HEK293 (cell line): ENCODE results near the gene MAPK14.

Experiments
- CTCF ChIA-PET: fragments of 350-600 bp; formaldehyde crosslinking; extraction: SDS; loops from one replicate; lab custom pipeline; 2021; ENCODE audit warnings: antibody characterized with exemption; lab: Yijun Ruan, JAX
- POLR2A ChIA-PET: fragments of 300-600 bp; formaldehyde crosslinking; extraction: SDS; loops from one replicate; lab custom pipeline; 2020; ENCODE audit warnings: antibody characterized with exemption, inconsistent platforms; lab: Yijun Ruan, JAX
- H3K27ac ChIP-seq: fragments of 200-500 bp; sonication (Bioruptor generic); 2 replicates; pipeline ENCODE4 v1.5.1; 2014; ENCODE audit warnings: low read depth, low read length, control low read depth, inconsistent platforms; ENCODE audit errors: extremely low read depth
- H3K36me3 ChIP-seq, 2 experiments: fragments of 200-500 bp in 1 of 2; sonication (Bioruptor generic) in 1 of 2; 1 replicate in 1 of 2; 2 replicates in 1 of 2; pipeline ENCODE4 v1.5.1; 2014 to 2017; ENCODE audit warnings: inconsistent platforms in 2 of 2, low read length in 2 of 2; ENCODE audit not compliant: control insufficient read depth in 2 of 2, insufficient read depth in 1 of 2
- H3K4me1 ChIP-seq: fragments of 200-500 bp; sonication (Bioruptor generic); 2 replicates; pipeline ENCODE4 v1.5.1; 2014; ENCODE audit warnings: mild to moderate bottlenecking, low read length, inconsistent platforms; ENCODE audit not compliant: control insufficient read depth, insufficient read depth
- H3K4me3 ChIP-seq: 2 replicates; pipeline ENCODE4 v1.5.1; 2011; ENCODE audit warnings: low read depth, mild to moderate bottlenecking, control low read depth, low read length, moderate library complexity
- H3K9me3 ChIP-seq: fragments of 200-500 bp; sonication (Bioruptor generic); 2 replicates; pipeline ENCODE4 v1.5.1; 2014; ENCODE audit warnings: low read depth, low read length, inconsistent platforms; ENCODE audit not compliant: control insufficient read depth, insufficient read depth
- BCL11B ChIP-seq: fragments of 450-650 bp; formaldehyde crosslinking; IDR thresholded peaks from 2 replicates; pipeline ENCODE4 v1.5.1; 2016; ENCODE audit warnings: low read depth, missing biosample characterization, missing genetic modification characterization
- BCL6B ChIP-seq: fragments of 450-650 bp; formaldehyde crosslinking; IDR thresholded peaks from 2 replicates; pipeline ENCODE4 v1.5.1; 2017; ENCODE audit warnings: missing biosample characterization, missing genetic modification characterization
- HOXA7 ChIP-seq: sonication (generic); formaldehyde crosslinking; IDR thresholded peaks from 2 replicates; pipeline ENCODE4 v1.8.1; 2022; ENCODE audit warnings: missing genetic modification reagents, borderline replicate concordance
- KLF1 ChIP-seq: fragments of 450-650 bp; formaldehyde crosslinking; IDR thresholded peaks from 2 replicates; pipeline ENCODE4 v1.5.1; 2016; ENCODE audit warnings: missing biosample characterization, missing genetic modification characterization
- SETDB1 ChIP-seq: IDR thresholded peaks from one replicate; pipeline ENCODE4 v1.6.1; 2017; ENCODE audit warnings: mild to moderate bottlenecking, low read length, moderate library complexity, mixed read lengths; ENCODE audit not compliant: insufficient read length
- ZFHX2 ChIP-seq: fragments of 450-650 bp; formaldehyde crosslinking; conservative IDR thresholded peaks from 2 replicates; pipeline ENCODE4 v1.5.1; 2016; ENCODE audit warnings: missing biosample characterization, missing genetic modification characterization
- ZFP37 ChIP-seq: fragments of 450-650 bp; formaldehyde crosslinking; IDR thresholded peaks from 2 replicates; pipeline ENCODE4 v1.5.1; 2016; ENCODE audit warnings: missing biosample characterization, missing genetic modification characterization
- ZFP69B ChIP-seq: fragments of 450-650 bp; formaldehyde crosslinking; IDR thresholded peaks from 2 replicates; pipeline ENCODE4 v1.5.1; 2016; ENCODE audit warnings: missing biosample characterization, missing genetic modification characterization
- ZIC2 ChIP-seq: fragments of 450-650 bp; formaldehyde crosslinking; IDR thresholded peaks from 2 replicates; pipeline ENCODE4 v1.5.1; 2016; ENCODE audit warnings: missing biosample characterization, missing genetic modification characterization
- ZNF146 ChIP-seq: fragments of 450-650 bp; formaldehyde crosslinking; IDR thresholded peaks from 2 replicates; pipeline ENCODE4 v1.5.1; 2016; ENCODE audit warnings: missing biosample characterization, missing genetic modification characterization
- ZNF157 ChIP-seq: fragments of 450-650 bp; formaldehyde crosslinking; IDR thresholded peaks from 2 replicates; pipeline ENCODE4 v1.5.1; 2016; ENCODE audit warnings: missing biosample characterization, missing genetic modification characterization
- ZNF223 ChIP-seq: fragments of 450-650 bp; formaldehyde crosslinking; IDR thresholded peaks from 2 replicates; pipeline ENCODE4 v1.5.1; 2016; ENCODE audit warnings: missing biosample characterization, missing genetic modification characterization
- ZNF24 ChIP-seq: fragments of 450-650 bp; formaldehyde crosslinking; IDR thresholded peaks from 2 replicates; pipeline ENCODE4 v1.5.1; 2016; ENCODE audit warnings: missing biosample characterization, missing genetic modification characterization
- ZNF341 ChIP-seq: fragments of 450-650 bp; formaldehyde crosslinking; IDR thresholded peaks from 2 replicates; pipeline ENCODE4; 2016; ENCODE audit warnings: low read depth, missing biosample characterization, missing genetic modification characterization
- ZNF362 ChIP-seq: fragments of 450-650 bp; formaldehyde crosslinking; IDR thresholded peaks from 2 replicates; pipeline ENCODE4 v1.5.1; 2016; ENCODE audit warnings: missing biosample characterization, missing genetic modification characterization
- ZNF398 ChIP-seq: fragments of 450-650 bp; formaldehyde crosslinking; IDR thresholded peaks from 2 replicates; pipeline ENCODE4 v1.5.1; 2017; ENCODE audit warnings: missing biosample characterization, missing genetic modification characterization
- ZNF404 ChIP-seq: fragments of 450-650 bp; formaldehyde crosslinking; IDR thresholded peaks from 2 replicates; pipeline ENCODE4 v1.5.1; 2017; ENCODE audit warnings: missing biosample characterization, missing genetic modification characterization
- ZNF423 ChIP-seq: fragments of 450-650 bp; formaldehyde crosslinking; IDR thresholded peaks from 2 replicates; pipeline ENCODE4 v1.5.1; 2016; ENCODE audit warnings: missing biosample characterization, missing genetic modification characterization
- ZNF521 ChIP-seq: fragments of 450-650 bp; formaldehyde crosslinking; IDR thresholded peaks from 2 replicates; pipeline ENCODE4 v1.5.1; 2017; ENCODE audit warnings: missing biosample characterization, mild to moderate bottlenecking, missing genetic modification characterization
- ZNF530 ChIP-seq: fragments of 450-650 bp; formaldehyde crosslinking; IDR thresholded peaks from 2 replicates; pipeline ENCODE4 v1.5.1; 2016; ENCODE audit warnings: low read depth, missing biosample characterization, missing genetic modification characterization
- ZNF560 ChIP-seq: fragments of 450-650 bp; formaldehyde crosslinking; IDR thresholded peaks from 2 replicates; pipeline ENCODE4 v1.5.1; 2017; ENCODE audit warnings: missing biosample characterization, missing genetic modification characterization, borderline replicate concordance
- ZNF561 ChIP-seq: fragments of 450-650 bp; IDR thresholded peaks from 2 replicates; pipeline ENCODE4 v1.5.1; 2018; ENCODE audit warnings: missing biosample characterization, missing genetic modification characterization, borderline replicate concordance
- ZNF629 ChIP-seq: fragments of 450-650 bp; formaldehyde crosslinking; IDR thresholded peaks from 2 replicates; pipeline ENCODE4 v1.5.1; 2017; ENCODE audit warnings: missing biosample characterization, missing genetic modification characterization
- ZNF660 ChIP-seq: fragments of 450-650 bp; IDR thresholded peaks from 2 replicates; pipeline ENCODE4 v1.5.1; 2018; ENCODE audit warnings: missing biosample characterization, mild to moderate bottlenecking, missing genetic modification characterization

MAPK14 gene

GRCh38 chr6:36126553-36127458 lies 99.2 kb downstream of the MAPK14 start:
- no peak overlapping the region for H3K4me3 ChIP-seq
- no peaks in the 10 kb centered on the region for H3K36me3 ChIP-seq
- CTCF ChIA-PET, result interaction anchor here (0.7 to 6.9 kb wide), 7 partner anchors 13 to 632 kb away, joined by 3 to 53 read pairs (median 3); no protein-coding TSS in a partner anchor
- POLR2A ChIA-PET, result interaction anchor here (1.3 kb wide), 1 partner anchor 552 kb away, joined by 3 read pairs; the partner anchor contains the start of gene CDKN1A
- H3K27ac ChIP-seq, result no peak overlapping the region
- H3K9me3 ChIP-seq, result no peaks in the 10 kb centered on the region
- TF ChIP-seq ZNF521 (no peak), KLF1 (tag by site-specific recombination) (no peak), ZNF660 (tag by site-specific recombination) (no peak), ZFHX2 (tag by site-specific recombination) (peak; percentile 44), ZNF629 (tag by site-specific recombination) (no peak), ZIC2 (tag by site-specific recombination) (peak; percentile 66; the same call in 1 of the 2 replicates), ZNF223 (tag by site-specific recombination) (no peak)
- H3K4me1 ChIP-seq, result peaks cover 11% of the 10 kb centered on the region

- H3K9me3 ChIP-seq, result no peaks in the 10 kb centered on the region
- TF ChIP-seq ZNF24 (no peak), ZNF398 (tag by site-specific recombination) (no peak), ZNF530 (tag by site-specific recombination) (no peak), ZNF223 (tag by site-specific recombination) (no peak), ZNF341 (tag by site-specific recombination) (no peak), ZNF561 (no peak), BCL11B (no peak), ZNF146 (tag by site-specific recombination) (no peak), ZNF404 (no peak), ZNF157 (tag by site-specific recombination) (no peak), ZNF629 (tag by site-specific recombination) (no peak), SETDB1 (no peak), HOXA7 (CRISPR knock-in tag) (no peak), ZFP69B (tag by site-specific recombination) (no peak), ZNF560 (no peak)
- TF ChIP-seq, all 188 proteins: peak for 0
- H3K36me3 ChIP-seq, result no peaks in the 10 kb centered on the region
- POLR2A ChIA-PET, result interaction anchor here (1.3 kb wide), 1 partner anchor 551 kb away, joined by 3 read pairs; the partner anchor contains the start of gene CDKN1A
- no peak overlapping the region for H3K4me3 ChIP-seq
- H3K4me1 ChIP-seq, result peaks cover 13% of the 10 kb centered on the region
- CTCF ChIA-PET, result interaction anchor here (0.9 to 6.9 kb wide), 2 partner anchors 232 to 631 kb away, joined by 3 to 53 read pairs; no protein-coding TSS in a partner anchor
- no peak overlapping the region for H3K27ac ChIP-seq
Observed at GRCh38 chr6:36127462-36128016, 99.9 kb downstream of the MAPK14 start.

- Histone ChIP-seq H3K4me1 (peaks cover 13% of the 10 kb centered on the region), H3K9me3 (no peaks in the 10 kb centered on the region), H3K27ac (no peak overlapping the region), H3K36me3 (no peaks in the 10 kb centered on the region), H3K4me3 (no peak overlapping the region)
- CTCF ChIA-PET, result no interaction called here
- POLR2A ChIA-PET, result no interaction called here
- TF ChIP-seq BCL6B (tag by site-specific recombination), result no peak
- TF ChIP-seq ZNF423 (tag by site-specific recombination), result no peak
- TF ChIP-seq ZFP37 (tag by site-specific recombination), result no peak
- TF ChIP-seq ZNF362 (tag by site-specific recombination), result no peak
- no peak for TF ChIP-seq ZNF398 (tag by site-specific recombination)
Observed at GRCh38 chr6:36128073-36128472, 100.5 kb downstream of the MAPK14 start.
